Activated CD4-positive, CD25-positive, alpha-beta regulatory T cell (primary cell): Measurements from ENCODE around the gene ASCC2.
"Not testable (repeated sequence)": the region's sequence is repeated elsewhere in the genome, so short reads cannot be mapped to it uniquely, and the experiment has no call there.

ENCODE experiments used
- DNase-seq, 4 experiments: peaks; one replicate each; lab custom pipeline; 2025; lab: John Stamatoyannopoulos, UW

Gene ASCC2

GRCh38 chr22:29856496-29856895 is 18.4 kb upstream of the ASCC2 start:
- DNase-seq: no peak

DNA sequence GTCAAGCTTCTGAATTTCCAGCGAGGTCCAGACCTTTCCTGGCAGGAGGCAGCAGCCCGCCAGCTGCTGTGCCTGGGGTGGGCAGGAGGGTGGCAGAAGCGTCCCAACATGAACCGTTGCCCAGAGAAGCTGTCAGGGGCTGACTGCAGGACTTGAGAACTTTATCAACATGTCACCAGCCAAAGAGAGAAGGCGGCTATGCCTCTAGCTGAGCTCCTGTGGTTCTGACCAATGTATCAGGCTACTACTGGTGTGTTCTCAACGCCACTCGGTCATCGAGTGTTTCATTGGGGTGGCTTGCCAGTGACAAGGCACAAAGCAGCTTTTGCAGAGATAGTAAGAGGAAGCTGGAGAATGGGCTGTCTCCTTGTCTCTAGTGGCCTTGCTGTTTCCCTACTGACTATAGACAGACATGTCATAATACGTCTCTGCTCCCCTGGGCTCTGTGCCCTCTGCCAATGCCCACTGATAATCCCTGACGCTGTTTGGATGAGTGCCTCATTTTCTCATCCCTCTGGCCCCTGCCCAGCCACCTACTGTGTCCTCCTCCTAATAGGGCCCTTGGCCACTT is 17.6 kb upstream of the ASCC2 start:
- no peak for DNase-seq

DNA sequence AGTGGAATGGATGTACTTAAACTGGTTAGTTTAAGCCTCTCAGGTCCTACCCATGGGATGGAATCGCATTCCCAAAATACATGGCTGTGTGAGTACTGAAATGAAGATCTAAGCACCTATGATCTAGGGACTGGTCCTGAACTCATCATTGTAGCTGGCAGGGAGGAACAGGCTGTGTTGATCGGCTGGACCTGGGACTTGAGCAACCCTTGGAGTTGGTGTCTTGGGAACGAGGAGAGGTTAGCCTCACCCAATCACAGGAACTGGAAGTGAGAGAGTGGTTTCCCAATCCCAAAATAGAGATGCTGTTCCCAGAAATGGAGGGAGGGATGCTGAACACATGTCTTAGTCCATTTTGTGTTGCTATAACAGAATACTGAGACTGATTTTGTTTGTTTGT is 16.4 kb upstream of the ASCC2 start:
- DNase-seq: no peak

- no peak for DNase-seq
Observed at GRCh38 chr22:29848111-29848510, 10.0 kb upstream of the ASCC2 start.

DNA sequence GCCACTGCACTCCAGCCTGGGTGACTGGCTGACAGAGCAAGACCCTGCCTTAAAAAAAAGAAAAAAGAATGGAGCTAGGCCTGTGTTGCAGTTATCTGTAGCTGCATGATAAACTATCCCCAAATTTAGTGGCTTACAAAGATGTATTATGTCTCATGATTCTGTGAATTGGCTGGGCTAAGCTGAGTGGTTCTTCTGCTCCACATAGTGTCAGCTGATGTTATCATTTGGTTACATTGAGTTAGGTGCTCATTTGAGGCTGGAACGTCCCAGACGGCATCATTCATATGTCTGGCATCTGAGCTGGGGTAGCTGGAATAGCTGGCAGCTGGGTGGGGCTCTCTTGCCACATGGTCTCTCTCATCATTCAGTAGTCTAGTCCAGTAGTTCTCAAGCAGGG is 8.2 kb upstream of the ASCC2 start:
- DNase-seq: no peak

GRCh38 chr22:29842740-29843139 is 4.7 kb upstream of the ASCC2 start:
- no peak for DNase-seq

GRCh38 chr22:29842172-29842571 is 4.1 kb upstream of the ASCC2 start:
- DNase-seq: no peak

DNA sequence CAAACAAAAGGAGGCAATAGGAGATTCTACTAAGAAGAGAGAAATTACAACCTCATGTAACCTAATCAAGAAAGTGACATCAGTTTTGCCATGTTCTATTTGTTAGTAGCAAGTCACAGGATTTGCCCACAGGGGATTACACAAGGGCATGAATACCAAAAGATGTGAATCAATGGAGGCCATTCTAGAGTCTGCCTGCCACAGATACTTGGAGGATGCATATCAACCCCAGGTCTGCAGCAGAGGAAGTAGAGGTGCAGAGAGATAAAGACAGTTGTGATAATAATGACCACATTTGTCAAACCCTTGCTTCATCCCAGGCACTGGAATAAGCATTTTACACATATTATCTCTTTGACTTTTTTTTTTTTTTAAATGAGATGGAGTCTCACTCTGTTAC is 2.4 kb upstream of the ASCC2 start:
- DNase-seq: no peak

GRCh38 chr22:29839039-29839438 is 965 bp upstream of the ASCC2 start:
- no peak for DNase-seq

GRCh38 chr22:29838599-29838956 is 504 bp upstream of the ASCC2 start:
- DNase-seq: no peak

- not testable (repeated sequence) for DNase-seq
Observed at GRCh38 chr22:29836791-29837370, 1.2 kb downstream of the ASCC2 start.

DNA sequence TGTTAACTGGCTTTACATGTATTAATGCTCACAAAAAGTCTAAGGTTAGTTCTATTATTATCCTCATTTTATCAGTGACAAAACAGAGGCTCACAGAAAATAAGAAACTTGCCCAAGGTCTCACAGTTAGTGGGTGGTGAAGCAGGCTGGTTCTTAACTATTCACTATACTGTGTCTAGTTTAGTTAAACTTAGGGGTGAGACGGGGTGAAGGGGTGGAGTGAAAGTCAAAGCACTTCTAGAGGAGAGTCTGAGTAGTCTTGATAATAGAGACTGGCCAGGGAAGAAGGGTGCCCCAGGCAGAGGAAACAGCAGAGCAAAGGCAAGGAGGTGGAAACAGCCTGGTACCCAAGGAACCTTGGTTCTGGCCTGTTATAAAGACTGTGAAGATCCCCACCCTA is 4.0 kb downstream of the ASCC2 start:
- no peak for DNase-seq

GRCh38 chr22:29833392-29833965 is 4.6 kb downstream of the ASCC2 start:
- no peak for DNase-seq

DNA sequence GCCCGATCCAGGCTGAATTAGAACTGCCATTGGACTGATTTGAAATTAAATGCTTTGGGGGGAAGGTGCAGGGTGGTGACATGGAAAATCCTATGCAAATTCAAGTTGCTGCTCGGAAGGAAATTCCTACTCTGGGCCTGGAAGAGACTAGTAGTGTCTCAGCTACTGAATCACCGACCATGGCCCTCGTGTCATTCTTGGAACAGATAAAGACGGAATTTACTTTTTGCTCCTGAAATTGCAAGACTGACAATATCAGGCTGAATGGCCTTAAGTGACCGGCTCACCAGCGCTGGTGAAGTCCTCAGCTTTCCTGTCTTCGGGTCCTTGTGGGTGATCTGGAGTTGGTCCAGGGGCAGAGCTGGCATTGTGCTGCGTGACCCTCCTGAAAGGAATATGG is 6.1 kb downstream of the ASCC2 start:
- no peak for DNase-seq

DNA sequence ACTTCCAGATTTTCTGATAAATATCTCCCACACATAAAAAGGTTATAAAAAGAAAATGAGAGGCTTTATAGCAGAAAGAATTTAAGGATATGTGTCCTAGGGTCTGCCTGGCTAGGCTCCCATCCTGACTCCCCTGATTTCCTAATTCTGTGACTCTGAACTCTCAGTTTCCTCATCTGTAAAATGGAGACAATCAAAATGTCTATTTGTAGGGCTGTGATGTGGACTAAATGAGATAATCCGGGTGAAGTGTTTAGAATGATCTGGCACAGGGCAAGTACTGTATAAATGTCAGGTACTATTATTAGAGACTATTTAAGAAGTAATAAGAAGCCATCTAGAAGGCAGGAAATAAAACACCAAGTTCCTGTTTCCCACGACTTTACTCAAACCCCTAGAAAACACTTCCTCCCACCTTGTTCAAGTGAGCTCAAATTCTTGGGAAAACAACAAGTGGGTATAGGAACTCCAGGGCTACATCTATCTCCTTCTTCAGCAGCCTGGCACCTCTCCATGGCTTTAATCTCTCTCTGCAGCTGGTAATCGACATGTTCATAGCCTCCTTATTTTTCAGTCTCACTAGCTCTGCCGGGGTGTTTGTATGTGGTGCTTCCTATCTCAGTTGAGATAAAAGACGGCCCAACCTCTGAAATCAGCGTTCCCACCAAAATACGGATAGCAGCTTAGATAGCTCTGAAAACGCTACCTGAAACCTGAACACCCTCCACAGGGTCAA is 6.7 kb downstream of the ASCC2 start:
- no peak for DNase-seq

DNA sequence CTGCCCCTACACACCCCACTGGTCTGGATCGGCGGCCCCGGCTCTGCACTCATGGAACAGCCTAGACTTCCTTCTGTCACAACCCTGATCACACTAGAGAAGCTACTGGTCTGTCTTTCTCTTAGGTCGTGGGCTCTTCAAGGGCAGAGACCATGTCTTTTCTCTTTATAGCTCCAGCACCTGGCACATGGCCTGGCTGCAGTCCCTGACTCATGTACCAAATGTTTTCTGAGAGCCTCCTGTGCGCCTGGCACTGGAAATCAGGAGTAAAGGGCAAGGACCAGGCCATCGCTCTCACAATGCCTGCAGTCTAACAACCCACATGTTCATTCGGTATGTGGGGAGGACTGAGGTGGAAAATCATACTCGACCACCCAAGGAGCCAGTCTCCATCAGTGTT is 7.5 kb downstream of the ASCC2 start:
- DNase-seq: no peak

DNA sequence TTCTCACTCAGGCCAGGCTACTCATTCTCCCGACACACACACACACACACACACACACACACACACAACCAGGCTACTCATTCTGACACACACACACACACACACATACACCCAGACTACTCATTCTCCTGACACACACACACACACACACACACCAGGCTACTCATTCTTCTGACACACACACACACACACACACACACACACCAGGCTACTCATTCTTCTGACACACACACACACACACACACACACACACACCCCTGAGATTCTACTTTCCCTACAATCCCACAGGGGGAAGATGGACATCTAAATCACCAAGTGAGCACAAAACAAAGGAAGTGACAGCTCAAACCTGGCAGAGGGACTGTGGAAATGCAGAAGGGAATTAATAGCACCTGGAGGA is 10.3 kb downstream of the ASCC2 start:
- DNase-seq: not testable (repeated sequence)

DNA sequence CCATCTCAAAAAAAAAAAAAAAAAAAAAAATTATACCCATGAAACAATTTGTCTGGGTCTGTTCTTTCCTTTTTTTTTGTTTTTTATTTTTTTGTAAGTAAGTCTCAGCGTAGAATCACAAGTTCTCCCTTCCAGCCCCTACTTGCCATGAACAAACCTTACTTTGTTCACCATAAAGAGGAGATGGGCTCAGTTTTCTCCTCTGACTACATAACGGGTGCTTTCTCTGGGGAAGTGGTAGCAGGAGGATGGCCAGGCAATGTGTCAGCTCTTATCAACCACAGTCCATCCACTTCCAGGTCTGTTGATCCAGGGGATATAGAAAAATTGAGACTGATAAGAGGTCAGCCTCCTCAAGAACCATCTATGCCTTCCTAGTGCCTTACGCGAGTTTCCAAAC is 11.0 kb downstream of the ASCC2 start:
- DNase-seq: no peak

DNA sequence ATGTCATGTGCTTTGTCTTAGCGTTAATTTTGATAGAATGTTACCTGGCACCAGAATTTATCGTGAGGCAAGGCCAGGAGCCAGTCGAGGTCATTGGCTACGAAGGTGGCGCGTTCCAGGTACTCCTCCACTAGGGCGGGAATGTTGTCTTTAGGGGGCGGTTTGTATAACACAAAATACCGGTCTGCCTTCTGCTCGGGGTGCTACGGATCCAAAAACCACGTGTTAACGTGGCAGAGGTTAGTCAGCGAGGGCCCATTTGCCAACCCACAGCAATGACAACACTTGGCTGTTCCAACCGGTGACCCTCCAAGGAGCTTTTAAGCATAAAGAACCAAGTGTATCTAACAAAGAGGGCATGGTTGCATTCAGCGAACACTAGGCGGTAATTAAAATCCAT is 12.5 kb downstream of the ASCC2 start:
- DNase-seq: no peak

- no peak for DNase-seq
Observed at GRCh38 chr22:29824677-29825076, 13.4 kb downstream of the ASCC2 start.

- no peak for DNase-seq
Observed at GRCh38 chr22:29821291-29822016, 16.6 kb downstream of the ASCC2 start.

GRCh38 chr22:29820961-29821290 is 17.1 kb downstream of the ASCC2 start:
- DNase-seq: no peak

- DNase-seq: no peak
Observed at GRCh38 chr22:29819501-29819900, 18.6 kb downstream of the ASCC2 start.
